IPS-18c (cell line): ENCODE results near the gene TRIM63.

Experiments
- H3K4me3 ChIP-seq: 2 replicates; pipeline ENCODE4 v1.7.0; 2013; ENCODE audit warnings: low read depth, mild to moderate bottlenecking, low read length, moderate library complexity; ENCODE audit not compliant: insufficient read depth
- H3K9me3 ChIP-seq: one replicate; pipeline ENCODE4 v1.6.1; 2013; ENCODE audit warnings: mild to moderate bottlenecking, low read length, moderate library complexity; ENCODE audit not compliant: control insufficient read depth, insufficient read depth

Gene TRIM63

GRCh38 chr1:26015358-26015757 lies 52.1 kb downstream of the TRIM63 start:
- Histone ChIP-seq H3K9me3 (no peaks in the 10 kb centered on the region), H3K4me3 (no peak overlapping the region)

GRCh38 chr1:26014179-26014578 lies 53.3 kb downstream of the TRIM63 start:
- H3K9me3 ChIP-seq, result no peaks in the 10 kb centered on the region
- no peak overlapping the region for H3K4me3 ChIP-seq

- no peak overlapping the region for H3K4me3 ChIP-seq
- no peaks in the 10 kb centered on the region for H3K9me3 ChIP-seq
Observed at GRCh38 chr1:26012864-26013263, 54.6 kb downstream of the TRIM63 start.

GRCh38 chr1:26010825-26011224 lies 56.6 kb downstream of the TRIM63 start:
- H3K4me3 ChIP-seq, result no peak overlapping the region
- no peaks in the 10 kb centered on the region for H3K9me3 ChIP-seq

- H3K4me3 ChIP-seq, result no peak overlapping the region
- H3K9me3 ChIP-seq, result no peaks in the 10 kb centered on the region
Observed at GRCh38 chr1:26009796-26010447, 57.5 kb downstream of the TRIM63 start.

- H3K4me3 ChIP-seq, result no peak overlapping the region
- H3K9me3 ChIP-seq, result no peaks in the 10 kb centered on the region
Observed at GRCh38 chr1:26006710-26007109, 60.7 kb downstream of the TRIM63 start.

DNA sequence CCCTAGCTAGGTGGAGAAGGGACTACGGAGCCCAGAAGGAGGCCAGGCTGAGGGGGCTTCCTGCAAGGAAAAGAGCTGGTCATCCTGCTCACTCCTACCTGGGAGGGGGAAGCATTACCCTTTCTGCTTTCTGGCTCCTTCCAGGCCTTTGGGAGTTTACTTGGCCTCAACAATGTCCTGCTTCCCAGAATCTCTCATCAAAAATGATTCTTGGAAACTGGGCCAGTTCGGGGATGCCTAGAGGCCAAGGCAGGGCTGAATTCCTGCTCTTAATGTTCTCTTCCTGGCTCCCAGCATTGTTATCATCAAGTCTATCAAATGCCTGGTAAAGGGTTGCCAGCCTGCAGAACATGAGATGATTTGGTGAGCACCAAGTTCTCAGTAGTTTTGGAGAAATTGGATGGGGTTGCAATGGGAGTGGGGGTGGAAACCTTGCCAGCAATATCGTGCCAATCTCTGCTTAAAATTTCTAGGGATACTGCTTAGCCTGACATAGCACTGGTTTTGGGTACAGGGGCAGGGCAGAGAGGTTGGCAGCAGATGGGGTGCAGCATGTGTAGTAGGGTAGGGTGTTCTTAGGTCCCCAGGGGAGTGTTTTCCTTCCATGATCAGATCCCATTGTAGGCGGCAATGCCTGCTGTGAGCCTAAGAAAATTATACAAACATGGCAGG lies 61.9 kb downstream of the TRIM63 start:
- Histone ChIP-seq H3K9me3 (no peaks in the 10 kb centered on the region), H3K4me3 (no peak overlapping the region)

DNA sequence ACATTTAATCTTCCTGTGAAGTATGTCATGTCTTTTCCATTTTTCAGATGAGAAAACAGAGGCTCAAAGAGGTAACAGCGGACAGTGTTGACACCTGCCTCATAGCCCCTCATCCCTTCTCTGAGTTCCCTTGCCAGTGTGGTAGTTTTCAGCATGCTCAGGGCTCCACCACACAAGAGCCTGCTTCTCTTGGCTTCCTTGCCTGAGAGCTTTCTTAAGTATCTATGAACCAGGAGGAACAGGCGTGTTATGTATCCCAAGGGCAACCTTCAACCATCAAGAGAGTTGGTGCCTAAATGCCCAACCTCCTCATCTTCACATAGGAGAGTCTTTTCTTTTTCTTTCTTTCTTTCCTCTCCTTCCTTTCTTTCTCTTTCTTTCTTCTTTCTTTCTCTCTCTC lies 63.7 kb downstream of the TRIM63 start:
- Histone ChIP-seq H3K4me3 (no peak overlapping the region), H3K9me3 (no peaks in the 10 kb centered on the region)

GRCh38 chr1:26003262-26003661 lies 64.2 kb downstream of the TRIM63 start:
- H3K9me3 ChIP-seq, result no peaks in the 10 kb centered on the region
- no peak overlapping the region for H3K4me3 ChIP-seq
